Skeletal muscle satellite cell (primary cell): ENCODE measurements around the gene NPTXR.

ENCODE experiments used
- H3K27me3 ChIP-seq: 2 replicates; pipeline ENCODE4 v1.7.0; 2013; ENCODE audit warnings: low read length; ENCODE audit not compliant: control insufficient read depth, insufficient read depth
- H3K36me3 ChIP-seq: 2 replicates; pipeline ENCODE4 v1.7.0; 2013; ENCODE audit warnings: mild to moderate bottlenecking, control low read depth, low read length; ENCODE audit not compliant: insufficient read depth
- H3K4me1 ChIP-seq: 2 replicates; pipeline ENCODE4 v1.7.0; 2013; ENCODE audit warnings: low read length; ENCODE audit not compliant: control insufficient read depth, insufficient read depth
- H3K4me2 ChIP-seq: 2 replicates; pipeline ENCODE4 v1.7.0; 2013; ENCODE audit warnings: mild to moderate bottlenecking, low read length
- H3K4me3 ChIP-seq: 2 replicates; pipeline ENCODE4 v1.7.0; 2013; ENCODE audit warnings: low read length
- H3K9ac ChIP-seq: 2 replicates; pipeline ENCODE4 v1.7.0; 2013; ENCODE audit warnings: mild to moderate bottlenecking, low read depth, low read length, moderate library complexity
- H3K9me3 ChIP-seq: replicated peaks from 2 replicates; pipeline ENCODE4 v1.7.0; 2013; ENCODE audit warnings: mild to moderate bottlenecking, control low read depth, low read length

NPTXR gene

GRCh38 chr22:38834991-38835390, 8.8 kb downstream of the NPTXR start:
- Histone ChIP-seq H3K36me3 (no peaks in the 10 kb centered on the region), H3K4me2 (no peak overlapping the region), H3K9me3 (no peaks in the 10 kb centered on the region), H3K9ac (no peak overlapping the region), H3K4me1 (peaks cover 12% of the 10 kb centered on the region), H3K27me3 (peaks cover 25% of the 10 kb centered on the region), H3K4me3 (no peak overlapping the region)

GRCh38 chr22:38834215-38834953, 9.4 kb downstream of the NPTXR start:
- Histone ChIP-seq H3K4me1 (peaks cover 12% of the 10 kb centered on the region), H3K36me3 (no peaks in the 10 kb centered on the region), H3K9me3 (no peaks in the 10 kb centered on the region), H3K4me2 (no peak overlapping the region), H3K27me3 (peaks cover 25% of the 10 kb centered on the region), H3K9ac (no peak overlapping the region), H3K4me3 (no peak overlapping the region)

- peaks cover 38% of the 10 kb centered on the region for H3K27me3 ChIP-seq
- peaks cover 12% of the 10 kb centered on the region for H3K4me1 ChIP-seq
- no peak overlapping the region for H3K4me3 ChIP-seq
- no peak overlapping the region for H3K9ac ChIP-seq
- H3K36me3 ChIP-seq = no peaks in the 10 kb centered on the region
- no peaks in the 10 kb centered on the region for H3K9me3 ChIP-seq
- H3K4me2 ChIP-seq = no peak overlapping the region
Measured at GRCh38 chr22:38833061-38833460, 10.8 kb downstream of the NPTXR start.

GRCh38 chr22:38832005-38832978, 11.5 kb downstream of the NPTXR start:
- no peaks in the 10 kb centered on the region for H3K36me3 ChIP-seq
- H3K4me3 ChIP-seq = no peak overlapping the region
- no peak overlapping the region for H3K4me2 ChIP-seq
- peaks cover 40% of the 10 kb centered on the region for H3K27me3 ChIP-seq
- no peaks in the 10 kb centered on the region for H3K9me3 ChIP-seq
- H3K4me1 ChIP-seq = peaks cover 12% of the 10 kb centered on the region
- no peak overlapping the region for H3K9ac ChIP-seq

DNA sequence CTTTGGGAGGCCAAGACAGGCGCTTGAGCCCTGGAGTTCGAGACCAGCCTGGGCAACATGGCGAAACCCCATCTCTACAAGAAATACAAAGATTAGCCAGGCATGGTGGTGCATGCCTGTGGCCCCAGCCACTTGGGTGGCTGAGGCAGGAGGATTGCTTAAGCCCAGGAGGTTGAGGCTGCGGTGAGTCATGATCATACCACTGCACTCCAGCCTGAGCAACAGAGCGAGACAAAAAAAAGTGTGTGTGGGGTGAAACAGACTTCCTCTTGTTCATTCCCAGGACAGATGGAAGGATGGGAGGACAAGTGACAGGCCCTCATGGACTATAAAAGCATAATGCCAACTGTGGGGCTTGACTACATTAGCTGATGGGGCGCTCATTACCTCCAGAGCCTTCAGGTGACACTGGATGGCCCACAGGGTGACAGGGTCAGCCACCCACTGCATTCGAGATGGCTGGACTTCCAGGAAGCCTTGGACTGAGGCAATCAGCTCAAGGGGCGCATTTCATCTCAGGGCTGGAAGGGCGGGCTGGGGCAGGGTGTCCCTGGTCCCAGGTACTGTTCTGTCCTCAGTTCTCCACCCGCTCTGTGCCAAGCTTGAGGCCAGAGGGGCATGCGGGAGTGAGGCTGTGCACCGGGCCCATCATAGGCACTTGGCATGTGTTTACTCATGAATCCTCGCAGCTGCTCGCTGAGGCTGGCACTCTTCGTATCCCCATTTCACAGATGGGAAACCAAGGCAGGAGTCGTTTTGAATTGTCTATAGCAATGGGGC, 12.5 kb downstream of the NPTXR start:
- Histone ChIP-seq H3K4me3 (no peak overlapping the region), H3K36me3 (no peaks in the 10 kb centered on the region), H3K9ac (no peak overlapping the region), H3K27me3 (peaks cover 36% of the 10 kb centered on the region), H3K9me3 (no peaks in the 10 kb centered on the region), H3K4me1 (peaks cover 11% of the 10 kb centered on the region), H3K4me2 (no peak overlapping the region)

GRCh38 chr22:38830845-38831108, 13.1 kb downstream of the NPTXR start:
- no peak overlapping the region for H3K4me3 ChIP-seq
- H3K4me2 ChIP-seq = no peak overlapping the region
- peaks cover 32% of the 10 kb centered on the region for H3K27me3 ChIP-seq
- H3K4me1 ChIP-seq = peaks cover 5% of the 10 kb centered on the region
- H3K36me3 ChIP-seq = no peaks in the 10 kb centered on the region
- no peak overlapping the region for H3K9ac ChIP-seq
- no peaks in the 10 kb centered on the region for H3K9me3 ChIP-seq

GRCh38 chr22:38830026-38830844, 13.6 kb downstream of the NPTXR start:
- Histone ChIP-seq H3K4me3 (no peak overlapping the region), H3K4me2 (no peak overlapping the region), H3K27me3 (peaks cover 32% of the 10 kb centered on the region), H3K9ac (no peak overlapping the region), H3K4me1 (no peaks in the 10 kb centered on the region), H3K36me3 (no peaks in the 10 kb centered on the region), H3K9me3 (no peaks in the 10 kb centered on the region)

DNA sequence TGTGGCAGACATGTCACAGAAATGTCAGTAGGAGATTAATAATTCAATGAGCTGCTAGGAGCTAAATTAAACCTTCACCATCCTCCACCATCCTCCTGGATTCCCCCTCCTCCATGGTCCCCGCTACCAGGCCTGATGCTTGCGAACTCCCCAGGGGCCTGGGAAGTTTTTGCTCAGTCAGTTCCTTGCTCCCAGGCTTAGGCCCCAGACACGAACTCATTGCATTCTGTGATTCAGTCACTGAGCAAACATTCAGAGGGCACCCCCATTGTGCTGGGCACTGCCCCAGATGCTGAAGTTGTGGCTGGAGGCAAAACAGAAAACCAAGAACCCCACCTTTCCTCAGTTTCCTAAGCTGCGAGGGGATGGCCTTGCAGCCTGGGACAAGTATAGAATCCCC, 14.3 kb downstream of the NPTXR start:
- H3K4me2 ChIP-seq = no peak overlapping the region
- no peaks in the 10 kb centered on the region for H3K9me3 ChIP-seq
- no peaks in the 10 kb centered on the region for H3K4me1 ChIP-seq
- no peak overlapping the region for H3K9ac ChIP-seq
- H3K27me3 ChIP-seq = peaks cover 32% of the 10 kb centered on the region
- no peaks in the 10 kb centered on the region for H3K36me3 ChIP-seq
- no peak overlapping the region for H3K4me3 ChIP-seq

DNA sequence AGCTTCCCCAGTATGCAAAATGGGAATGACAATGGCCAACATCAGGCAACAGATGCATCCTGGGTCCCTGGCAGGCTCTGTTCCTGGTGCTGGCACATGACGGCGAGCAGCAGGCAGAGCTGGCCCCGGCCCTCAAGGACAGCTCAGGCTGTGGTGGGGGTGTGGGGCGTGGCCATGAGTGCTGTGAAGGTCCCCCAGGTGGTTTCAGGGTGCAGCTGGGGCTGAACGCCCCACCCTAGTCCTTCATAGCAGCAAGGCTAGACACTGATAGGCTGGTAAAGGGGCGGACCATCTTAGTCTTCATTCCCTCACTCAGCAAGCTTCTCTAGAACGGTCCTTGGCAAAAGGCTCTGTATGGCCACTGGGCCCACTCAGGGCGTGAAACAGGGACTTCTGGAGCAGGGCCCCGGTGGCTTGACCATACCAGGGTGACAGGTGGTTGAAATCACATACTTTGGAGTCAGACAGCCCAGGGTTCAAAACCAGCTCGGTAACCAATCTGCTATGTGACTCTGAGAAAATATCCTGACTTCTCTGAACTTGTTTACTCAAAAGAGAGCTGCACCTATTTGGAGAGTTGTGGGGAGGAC, 15.1 kb downstream of the NPTXR start:
- no peak overlapping the region for H3K4me3 ChIP-seq
- H3K27me3 ChIP-seq = peaks cover 32% of the 10 kb centered on the region
- H3K4me1 ChIP-seq = no peaks in the 10 kb centered on the region
- H3K9ac ChIP-seq = no peak overlapping the region
- no peak overlapping the region for H3K4me2 ChIP-seq
- no peaks in the 10 kb centered on the region for H3K36me3 ChIP-seq
- H3K9me3 ChIP-seq = no peaks in the 10 kb centered on the region

GRCh38 chr22:38828191-38828590, 15.6 kb downstream of the NPTXR start:
- Histone ChIP-seq H3K9me3 (no peaks in the 10 kb centered on the region), H3K9ac (no peak overlapping the region), H3K4me1 (no peaks in the 10 kb centered on the region), H3K4me2 (no peak overlapping the region), H3K4me3 (no peak overlapping the region), H3K27me3 (peaks cover 32% of the 10 kb centered on the region), H3K36me3 (no peaks in the 10 kb centered on the region)
